ENCODE results near the gene HPSE. TPM values are rescaled to one million over a fixed set of nuclear protein-coding genes. Genes with fewer than 3 reads are reported as not detected.

The HPSE gene
- total and polyA plus RNA-seq, 2 donors (not counting 3 experiments of a cell fraction or from before 2014, with no cell fraction given): 3.5 to 7.0 TPM

GRCh38 chr4:83308672-83309071, 26.0 kb downstream of the HPSE start:
- no peak for FAIRE-seq
- BruUV-seq (replicated peaks): no TSS peak
- POLR2A ChIA-PET: no interaction called here
- H4K20me1 ChIP-seq (replicated peaks; ENCODE audit: control insufficient read depth, extremely low read depth, insufficient read depth, low read length): no peaks in the 10 kb centered on the region
- no peaks in the 10 kb centered on the region for H3K36me3 ChIP-seq (ENCODE audit: control insufficient read depth in 2 of 2, extremely low read depth in 1 of 2, insufficient read depth in 2 of 2, low read length in 2 of 2)
- H3K79me2 ChIP-seq (ENCODE audit: control insufficient read depth, insufficient read depth, low read length): no peaks in the 10 kb centered on the region
- H3K4me3 ChIP-seq (replicated peaks in 1 of 3; ENCODE audit: insufficient read depth in 1 of 3, low read depth in 1 of 3, low read length in 3 of 3): no peak overlapping the region
- H3K4me2 ChIP-seq (ENCODE audit: insufficient read depth, low read length): no peak overlapping the region
- CTCF ChIA-PET: interaction anchor here (0.6 to 1.3 kb wide), 2 partner anchors 36 to 125 kb away, joined by 3 read pairs; no protein-coding TSS in a partner anchor
- DNase-seq (ENCODE audit: low read depth, low spot score): no peak
- no peak overlapping the region for H2AFZ ChIP-seq (ENCODE audit: low read depth, low read length)
- no peaks in the 10 kb centered on the region for H3K9me1 ChIP-seq (replicated peaks; ENCODE audit: control insufficient read depth, extremely low read depth, insufficient read depth, low read length)
- H3K27me3 ChIP-seq (ENCODE audit: control insufficient read depth in 2 of 2, insufficient read depth in 2 of 2, low read length in 2 of 2): no peaks in the 10 kb centered on the region
- no peak overlapping the region for H3K9ac ChIP-seq (replicated peaks; ENCODE audit: extremely low read depth, insufficient read depth, low read length)
- no peaks in the 10 kb centered on the region for H3K4me1 ChIP-seq (ENCODE audit: control insufficient read depth, extremely low read depth, insufficient read depth, low read length)
- intact Hi-C loops (cut with micrococcal nuclease): no loop called here
- dilution Hi-C loops (cut with MboI; ENCODE audit: extremely low pct_ligation_motif_present, low sequenced_read_pairs): no loop called here
- TF ChIP-seq POLR2A (IDR thresholded peaks at IDR 0.05; ENCODE audit: low read depth, low read length) (no peak), MAX (IDR thresholded peaks at IDR 0.05; ENCODE audit: insufficient read depth, insufficient read length) (no peak), JUN (IDR thresholded peaks at IDR 0.05; ENCODE audit: borderline replicate concordance, insufficient read depth, insufficient read length, low read depth) (no peak)
- no peak overlapping the region for H3K27ac ChIP-seq (ENCODE audit: insufficient read depth, low read depth, low read length)
- no peaks in the 10 kb centered on the region for H3K9me3 ChIP-seq (replicated peaks; ENCODE audit: control insufficient read depth, insufficient read depth, low read length)

- ChIA-PET POLR2A (no interaction called here), CTCF (interaction anchor here (0.6 to 1.3 kb wide), 2 partner anchors 37 to 125 kb away, joined by 3 read pairs; no protein-coding TSS in a partner anchor)
- Histone ChIP-seq H2AFZ (ENCODE audit: low read depth, low read length) (no peak overlapping the region), H3K9me1 (replicated peaks; ENCODE audit: control insufficient read depth, extremely low read depth, insufficient read depth, low read length) (no peaks in the 10 kb centered on the region), H3K36me3 (ENCODE audit: control insufficient read depth in 2 of 2, extremely low read depth in 1 of 2, insufficient read depth in 2 of 2, low read length in 2 of 2) (no peaks in the 10 kb centered on the region), H3K4me2 (ENCODE audit: insufficient read depth, low read length) (no peak overlapping the region), H3K4me3 (replicated peaks in 1 of 3; ENCODE audit: insufficient read depth in 1 of 3, low read depth in 1 of 3, low read length in 3 of 3) (no peak overlapping the region), H3K9ac (replicated peaks; ENCODE audit: extremely low read depth, insufficient read depth, low read length) (no peak overlapping the region), H3K79me2 (ENCODE audit: control insufficient read depth, insufficient read depth, low read length) (no peaks in the 10 kb centered on the region), H3K27ac (ENCODE audit: insufficient read depth, low read depth, low read length) (no peak overlapping the region), H4K20me1 (replicated peaks; ENCODE audit: control insufficient read depth, extremely low read depth, insufficient read depth, low read length) (no peaks in the 10 kb centered on the region), H3K27me3 (ENCODE audit: control insufficient read depth in 2 of 2, insufficient read depth in 2 of 2, low read length in 2 of 2) (no peaks in the 10 kb centered on the region), H3K4me1 (ENCODE audit: control insufficient read depth, extremely low read depth, insufficient read depth, low read length) (no peaks in the 10 kb centered on the region), H3K9me3 (replicated peaks; ENCODE audit: control insufficient read depth, insufficient read depth, low read length) (no peaks in the 10 kb centered on the region)
- FAIRE-seq: no peak
- dilution Hi-C loops (cut with MboI; ENCODE audit: extremely low pct_ligation_motif_present, low sequenced_read_pairs): no loop called here
- no peak for DNase-seq (ENCODE audit: low read depth, low spot score)
- BruUV-seq (replicated peaks): no TSS peak
- no peak for TF ChIP-seq POLR2A (IDR thresholded peaks at IDR 0.05; ENCODE audit: low read depth, low read length)
- intact Hi-C loops (cut with micrococcal nuclease): no loop called here
These were observed 26.7 kb downstream of the HPSE start for GRCh38 chr4:83307920-83308319.
